ENCODE measurements around the gene UPP1. TPM values are rescaled to one million over a fixed set of nuclear protein-coding genes. Genes with fewer than 3 reads are reported as not detected.

UPP1 gene
- total RNA-seq, 1 donor from 2014 or later: 23.1 TPM

DNA sequence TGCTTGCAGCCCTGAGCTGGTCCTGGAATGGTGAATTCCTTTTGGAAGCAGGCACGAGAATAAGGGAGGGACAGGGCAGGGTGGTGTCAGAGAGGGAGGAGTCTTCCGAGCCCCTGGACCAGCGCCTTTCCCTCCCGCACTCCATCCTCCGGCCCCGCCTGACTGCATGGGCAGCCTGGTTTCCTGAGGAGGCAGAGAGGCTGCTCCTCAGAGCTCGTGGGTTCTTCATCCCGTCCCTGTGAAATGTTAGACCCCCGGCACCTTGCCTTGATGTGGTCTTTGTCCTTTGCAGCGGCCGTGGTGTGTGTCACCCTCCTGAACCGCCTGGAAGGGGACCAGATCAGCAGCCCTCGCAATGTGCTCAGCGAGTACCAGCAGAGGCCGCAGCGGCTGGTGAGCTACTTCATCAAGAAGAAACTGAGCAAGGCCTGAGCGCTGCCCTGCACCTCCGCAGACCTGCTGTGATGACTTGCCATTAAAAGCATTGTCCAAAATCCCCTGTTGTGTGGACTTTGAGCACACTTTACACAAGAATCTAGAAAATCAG, 18.9 kb downstream of the UPP1 start:
- H3K9me3 Mint-ChIP-seq: no peaks in the 10 kb centered on the region
- H3K36me3 Mint-ChIP-seq (ENCODE audit: low read depth): peaks cover 7% of the 10 kb centered on the region
- DNase-seq (ENCODE audit: low read depth, low spot score): no peak
- H3K27ac Mint-ChIP-seq (ENCODE audit: unreplicated experiment): no peak overlapping the region
- TF ChIP-seq, protein P1, sequence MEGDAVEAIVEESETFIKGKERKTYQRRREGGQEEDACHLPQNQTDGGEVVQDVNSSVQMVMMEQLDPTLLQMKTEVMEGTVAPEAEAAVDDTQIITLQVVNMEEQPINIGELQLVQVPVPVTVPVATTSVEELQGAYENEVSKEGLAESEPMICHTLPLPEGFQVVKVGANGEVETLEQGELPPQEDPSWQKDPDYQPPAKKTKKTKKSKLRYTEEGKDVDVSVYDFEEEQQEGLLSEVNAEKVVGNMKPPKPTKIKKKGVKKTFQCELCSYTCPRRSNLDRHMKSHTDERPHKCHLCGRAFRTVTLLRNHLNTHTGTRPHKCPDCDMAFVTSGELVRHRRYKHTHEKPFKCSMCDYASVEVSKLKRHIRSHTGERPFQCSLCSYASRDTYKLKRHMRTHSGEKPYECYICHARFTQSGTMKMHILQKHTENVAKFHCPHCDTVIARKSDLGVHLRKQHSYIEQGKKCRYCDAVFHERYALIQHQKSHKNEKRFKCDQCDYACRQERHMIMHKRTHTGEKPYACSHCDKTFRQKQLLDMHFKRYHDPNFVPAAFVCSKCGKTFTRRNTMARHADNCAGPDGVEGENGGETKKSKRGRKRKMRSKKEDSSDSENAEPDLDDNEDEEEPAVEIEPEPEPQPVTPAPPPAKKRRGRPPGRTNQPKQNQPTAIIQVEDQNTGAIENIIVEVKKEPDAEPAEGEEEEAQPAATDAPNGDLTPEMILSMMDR (conservative IDR thresholded peaks at IDR 0.05): no peak
- no peaks in the 10 kb centered on the region for H3K4me1 Mint-ChIP-seq
- H3K4me3 Mint-ChIP-seq: no peak overlapping the region
- H3K27me3 Mint-ChIP-seq (ENCODE audit: low read depth): no peaks in the 10 kb centered on the region

- no peak overlapping the region for H3K4me3 Mint-ChIP-seq
Observed at GRCh38 chr7:48108959-48109847, 20.1 kb downstream of the UPP1 start.

DNA sequence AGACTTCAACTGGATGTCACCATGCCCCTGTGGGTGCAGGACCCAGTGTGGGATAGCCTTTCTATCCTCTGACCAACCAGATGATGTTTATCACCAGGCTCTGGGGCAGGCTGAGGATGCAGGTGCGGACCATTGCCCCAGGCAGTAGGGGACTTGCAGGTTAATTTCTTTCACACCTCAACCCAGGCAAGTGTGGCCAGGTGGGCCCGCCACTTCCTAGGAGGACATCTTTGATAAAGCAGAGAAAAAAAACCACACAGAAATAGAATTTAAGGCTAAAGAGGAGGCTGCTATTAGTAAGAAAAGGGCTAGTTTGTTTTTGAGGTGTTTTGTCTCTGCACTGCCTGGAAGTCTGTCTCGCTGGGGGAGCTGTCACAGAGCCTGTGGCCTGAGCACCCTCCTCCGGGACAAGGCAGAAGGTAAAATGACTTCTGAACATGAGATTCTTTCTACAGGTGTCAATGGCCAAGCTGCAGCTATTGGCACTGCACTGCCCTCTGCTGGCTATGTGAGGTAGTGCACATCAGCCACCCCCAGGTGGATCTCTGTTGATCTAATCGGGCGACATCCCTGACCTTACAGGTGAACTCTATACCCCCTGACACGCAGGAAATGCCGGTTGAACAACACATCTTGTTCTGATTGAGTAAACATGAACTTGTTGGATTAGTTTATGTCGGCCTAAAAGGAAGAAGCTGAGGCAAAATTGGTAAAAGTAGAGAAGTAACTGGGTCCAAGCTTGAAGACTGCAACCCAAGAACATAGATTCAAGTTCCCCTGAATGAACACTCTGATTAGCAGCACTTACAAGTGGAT, 21.0 kb downstream of the UPP1 start:
- DNase-seq (ENCODE audit: low read depth, low spot score): peak; percentile 75
- Mint-ChIP-seq H3K36me3 (ENCODE audit: low read depth) (peaks cover 2% of the 10 kb centered on the region), H3K9me3 (no peaks in the 10 kb centered on the region), H3K4me1 (no peaks in the 10 kb centered on the region), H3K4me3 (no peak overlapping the region), H3K27me3 (ENCODE audit: low read depth) (no peaks in the 10 kb centered on the region), H3K27ac (ENCODE audit: unreplicated experiment) (no peak overlapping the region)
- TF ChIP-seq, protein P1 (conservative IDR thresholded peaks at IDR 0.05): peak; percentile 99

More at GRCh38 chr7:48108959-48109847, 20.1 kb downstream of the UPP1 start:
- no peak for DNase-seq (ENCODE audit: low read depth, low spot score)
- TF ChIP-seq, protein P1 (conservative IDR thresholded peaks at IDR 0.05): no peak
- no peaks in the 10 kb centered on the region for H3K27me3 Mint-ChIP-seq (ENCODE audit: low read depth)
- H3K36me3 Mint-ChIP-seq (ENCODE audit: low read depth): peaks cover 2% of the 10 kb centered on the region
- no peaks in the 10 kb centered on the region for H3K9me3 Mint-ChIP-seq
- no peak overlapping the region for H3K27ac Mint-ChIP-seq (ENCODE audit: unreplicated experiment)
- no peaks in the 10 kb centered on the region for H3K4me1 Mint-ChIP-seq

DNA sequence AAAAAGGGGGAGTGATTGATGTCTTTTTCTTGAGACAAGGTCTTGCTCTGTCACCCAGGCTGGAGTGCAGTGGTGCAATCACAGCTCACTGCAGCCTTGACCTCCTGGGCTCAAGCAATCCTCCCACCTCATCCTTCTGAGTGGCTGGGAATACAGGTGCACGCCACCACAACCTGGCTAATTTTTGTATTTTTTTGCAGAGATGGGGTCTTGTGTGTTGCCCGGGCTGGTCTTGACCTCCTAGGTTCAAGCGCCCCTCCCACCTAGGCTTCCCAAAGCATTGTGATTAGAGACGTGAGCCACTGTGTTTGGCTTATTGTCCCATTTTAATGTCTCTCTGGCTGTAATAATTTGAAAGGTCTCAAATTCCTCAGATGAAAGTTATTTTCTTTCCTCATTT, 21.8 kb downstream of the UPP1 start:
- H3K4me3 Mint-ChIP-seq: no peak overlapping the region
- no peaks in the 10 kb centered on the region for H3K27me3 Mint-ChIP-seq (ENCODE audit: low read depth)
- TF ChIP-seq, protein P1 (conservative IDR thresholded peaks at IDR 0.05): no peak
- peaks cover under 1% of the 10 kb centered on the region for H3K9me3 Mint-ChIP-seq
- H3K27ac Mint-ChIP-seq (ENCODE audit: unreplicated experiment): no peak overlapping the region
- no peaks in the 10 kb centered on the region for H3K4me1 Mint-ChIP-seq
- DNase-seq (ENCODE audit: low read depth, low spot score): no peak
- peaks cover 2% of the 10 kb centered on the region for H3K36me3 Mint-ChIP-seq (ENCODE audit: low read depth)

DNA sequence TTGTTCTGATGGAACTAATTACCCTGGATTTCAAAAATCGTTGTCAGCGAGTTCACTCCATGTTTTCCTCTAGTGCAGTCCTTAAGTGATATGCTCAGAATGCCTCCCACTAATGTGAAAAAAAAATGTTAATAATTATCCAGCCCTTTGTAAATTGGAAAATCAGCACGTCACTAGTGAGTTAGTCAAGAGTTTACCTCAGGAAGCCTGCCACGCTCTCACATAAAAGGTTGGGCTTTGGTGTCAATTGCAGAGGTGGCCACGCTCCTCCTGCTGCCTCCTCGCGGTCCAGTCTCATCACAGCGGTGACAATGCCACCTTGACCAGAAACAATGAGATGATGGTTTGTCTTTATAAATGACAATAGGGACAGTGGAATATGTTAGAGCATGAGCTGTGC, 22.5 kb downstream of the UPP1 start:
- Mint-ChIP-seq H3K4me3 (no peak overlapping the region), H3K4me1 (no peaks in the 10 kb centered on the region), H3K27me3 (ENCODE audit: low read depth) (no peaks in the 10 kb centered on the region), H3K9me3 (peaks cover 2% of the 10 kb centered on the region), H3K27ac (ENCODE audit: unreplicated experiment) (no peak overlapping the region), H3K36me3 (ENCODE audit: low read depth) (peaks cover 2% of the 10 kb centered on the region)
- no peak for DNase-seq (ENCODE audit: low read depth, low spot score)
- TF ChIP-seq, protein P1 (conservative IDR thresholded peaks at IDR 0.05): no peak
